Loucy (cell line): ENCODE measurements around the gene SLC17A8.

Experiments used
- CTCF ChIP-seq: fragments of 200-600 bp; sonication (generic); conservative IDR thresholded peaks from 2 replicates; pipeline ENCODE4 v1.5.1; 2014; ENCODE audit warnings: mild to moderate bottlenecking, antibody characterized with exemption, low read length
- EZH2phosphoT487 ChIP-seq: fragments of 200-600 bp; IDR thresholded peaks from 2 replicates; pipeline ENCODE4 v1.6.1; 2018; ENCODE audit warnings: antibody characterized with exemption, mild to moderate bottlenecking, moderate library complexity, borderline replicate concordance

GRCh38 chr12:100433701-100434100 lies 76.8 kb downstream of the SLC17A8 start:
- TF ChIP-seq CTCF, result no peak
- TF ChIP-seq EZH2phosphoT487, result no peak
